NCI-H2171 (cell line): ENCODE data around the gene SNX13.
A peak's percentile ranks its signal among the peaks of the same experiment; 100 is the strongest.

Experiments
- DNase-seq: peaks from one replicate; lab custom pipeline; 2025; lab: John Stamatoyannopoulos, UW

SNX13 gene

GRCh38 chr7:17912536-17913235 lies 27.6 kb downstream of the SNX13 start:
- DNase-seq, result no peak

DNA sequence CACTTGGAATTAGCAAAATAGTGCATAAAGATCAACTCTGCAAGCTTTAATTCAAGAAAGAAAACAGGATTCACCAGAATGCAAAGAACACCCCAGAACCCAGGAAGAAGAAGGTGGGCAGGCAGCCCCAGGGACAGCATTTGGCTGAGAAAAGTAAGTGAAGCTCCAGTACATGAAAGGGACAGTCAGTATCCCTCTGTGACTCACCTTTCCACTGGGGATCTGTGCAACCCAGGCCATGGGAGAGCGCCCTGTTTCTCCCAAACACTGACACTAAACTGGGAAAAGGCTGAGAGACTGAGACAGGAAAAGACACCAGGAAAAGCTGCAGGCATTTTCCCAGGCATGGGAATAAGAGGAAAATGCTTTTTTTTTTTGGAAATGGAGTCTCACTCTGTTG lies 28.2 kb downstream of the SNX13 start:
- DNase-seq, result no peak

GRCh38 chr7:17910377-17910776 lies 29.9 kb downstream of the SNX13 start:
- DNase-seq, result no peak

GRCh38 chr7:17909310-17909709 lies 31.0 kb downstream of the SNX13 start:
- peak; percentile 24 for DNase-seq

DNA sequence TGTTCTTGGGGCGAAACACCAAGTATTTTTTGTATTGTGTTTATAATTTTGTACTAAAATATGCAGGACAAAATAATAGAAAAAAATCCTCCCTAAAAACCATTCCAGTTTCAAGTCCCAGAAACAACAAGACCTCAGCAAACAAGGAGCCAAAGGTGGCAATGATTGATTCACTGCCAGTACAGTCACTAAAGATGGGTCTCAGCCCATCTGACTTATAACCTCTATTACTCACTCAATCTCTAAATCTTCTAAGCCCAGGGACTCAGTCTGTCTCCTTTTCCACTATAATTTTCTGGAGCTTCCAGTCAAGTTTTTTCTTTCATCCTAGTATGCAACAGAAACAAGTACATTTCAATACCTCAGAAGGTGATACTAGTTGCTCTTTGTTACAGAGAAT lies 33.3 kb downstream of the SNX13 start:
- no peak for DNase-seq

- DNase-seq, result no peak
Measured at GRCh38 chr7:17903337-17903736, 37.0 kb downstream of the SNX13 start.

DNA sequence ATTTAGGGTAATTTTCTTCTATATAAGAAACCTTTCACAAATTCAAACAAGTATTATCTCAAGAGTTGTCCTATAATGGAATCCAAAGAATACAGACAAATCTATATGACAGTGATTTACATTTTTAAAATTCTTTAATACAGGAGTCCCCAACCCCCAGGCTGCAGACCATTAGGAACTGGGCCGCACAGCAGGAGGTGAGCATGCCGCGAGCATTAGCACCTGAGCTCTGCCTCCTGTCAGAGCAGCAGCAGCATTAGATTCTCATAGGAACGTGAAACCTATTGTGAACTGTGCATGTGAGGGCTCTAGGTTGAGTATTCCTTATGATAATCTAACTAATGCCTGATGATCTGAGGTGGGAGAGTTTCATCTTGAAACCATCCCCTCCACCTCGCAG lies 37.7 kb downstream of the SNX13 start:
- DNase-seq, result no peak

DNA sequence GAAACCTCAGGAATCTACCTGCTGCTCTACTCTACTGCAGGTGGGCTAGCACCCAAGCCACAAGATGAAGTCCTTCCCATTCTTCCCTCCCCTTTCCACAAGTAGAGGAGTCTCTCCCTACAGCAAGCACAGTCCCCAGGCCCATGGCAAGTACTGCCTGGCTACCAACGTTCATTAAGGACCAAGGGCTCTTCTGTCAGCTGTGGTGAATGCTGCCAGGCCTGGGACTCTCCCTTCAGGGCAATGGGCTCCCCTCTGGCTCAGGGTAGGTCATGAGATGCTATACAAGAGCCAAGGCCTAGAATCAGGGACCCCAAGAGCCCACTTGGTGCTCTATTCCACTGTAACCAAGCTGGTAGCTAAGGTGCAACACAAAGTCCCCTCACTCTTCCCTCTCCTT lies 39.8 kb downstream of the SNX13 start:
- no peak for DNase-seq

GRCh38 chr7:17898111-17898510 lies 42.2 kb downstream of the SNX13 start:
- no peak for DNase-seq

GRCh38 chr7:17887286-17887685 lies 53.0 kb downstream of the SNX13 start:
- DNase-seq, result no peak

GRCh38 chr7:17882685-17883084 lies 57.6 kb downstream of the SNX13 start:
- no peak for DNase-seq

GRCh38 chr7:17879075-17879661 lies 61.1 kb downstream of the SNX13 start:
- no peak for DNase-seq

DNA sequence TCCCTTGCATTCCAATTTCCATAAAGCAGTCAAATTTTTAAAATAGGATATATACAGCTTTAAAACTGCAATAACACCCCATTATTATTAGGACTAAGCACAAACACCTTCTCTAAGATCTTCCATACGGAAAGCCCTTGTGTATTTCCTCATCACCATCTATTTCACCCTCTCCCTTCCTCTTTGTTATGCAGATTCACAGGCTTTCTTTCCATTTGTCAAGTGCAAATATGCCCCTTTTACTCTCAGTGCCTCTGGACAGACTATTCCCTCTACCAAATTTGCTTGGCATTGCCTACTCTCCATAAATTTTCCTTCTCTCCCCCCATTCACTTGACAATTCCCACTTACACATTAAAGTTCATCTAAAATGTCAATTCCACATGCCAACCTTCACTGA lies 61.7 kb downstream of the SNX13 start:
- no peak for DNase-seq

DNA sequence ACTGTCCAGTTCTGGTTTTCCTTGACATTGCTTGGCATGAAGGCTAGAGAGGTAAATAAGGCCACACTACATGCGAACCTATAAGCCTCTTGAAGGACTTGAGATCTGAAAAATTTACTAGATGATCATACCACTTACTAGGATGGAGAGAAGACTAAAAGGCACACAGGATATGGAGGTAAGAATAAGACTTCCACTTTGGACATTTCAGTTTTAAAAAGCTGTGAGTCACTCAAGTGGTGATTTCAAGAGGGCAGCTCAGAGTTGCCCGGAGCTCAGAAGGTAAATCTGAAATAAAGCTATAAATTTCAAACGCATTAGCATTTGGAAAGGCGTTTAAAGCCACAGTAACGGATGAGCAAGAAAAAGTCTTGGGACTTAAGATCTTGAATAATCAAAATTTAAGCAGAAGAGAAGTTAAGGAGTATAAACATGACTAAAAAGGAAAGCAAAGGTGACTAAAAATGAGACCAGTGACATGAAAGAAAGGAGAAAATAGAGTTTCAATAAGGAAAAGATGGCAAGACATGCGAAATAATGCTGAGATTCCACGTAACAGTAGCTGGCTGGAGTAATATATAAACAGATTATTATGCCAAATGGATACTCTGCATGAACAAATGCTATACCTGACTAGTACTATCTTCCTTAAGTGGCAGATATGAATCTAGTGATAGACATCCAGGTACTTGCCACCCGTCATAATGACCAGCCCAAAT lies 68.3 kb downstream of the SNX13 start:
- no peak for DNase-seq

- DNase-seq, result no peak
Measured at GRCh38 chr7:17870406-17870805, 69.9 kb downstream of the SNX13 start.

DNA sequence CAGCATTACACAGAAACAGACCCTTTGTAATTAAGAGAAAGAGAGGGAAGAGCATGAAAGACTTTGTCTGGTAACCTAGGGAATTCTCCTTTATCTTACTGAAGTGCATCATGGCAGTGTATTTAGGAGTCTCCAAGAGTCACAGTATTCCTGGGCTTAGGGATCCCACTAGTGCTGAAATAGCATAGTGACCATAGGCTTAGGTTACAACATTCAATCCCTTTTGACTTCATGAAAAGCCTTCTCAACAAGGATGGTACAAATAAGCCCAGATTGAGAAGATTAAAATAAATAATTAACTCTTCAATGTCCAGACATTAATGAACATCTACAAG lies 76.5 kb downstream of the SNX13 start:
- no peak for DNase-seq

GRCh38 chr7:17863095-17863808 lies 77.0 kb downstream of the SNX13 start:
- DNase-seq, result no peak

- DNase-seq, result no peak
Measured at GRCh38 chr7:17856251-17856650, 84.0 kb downstream of the SNX13 start.

DNA sequence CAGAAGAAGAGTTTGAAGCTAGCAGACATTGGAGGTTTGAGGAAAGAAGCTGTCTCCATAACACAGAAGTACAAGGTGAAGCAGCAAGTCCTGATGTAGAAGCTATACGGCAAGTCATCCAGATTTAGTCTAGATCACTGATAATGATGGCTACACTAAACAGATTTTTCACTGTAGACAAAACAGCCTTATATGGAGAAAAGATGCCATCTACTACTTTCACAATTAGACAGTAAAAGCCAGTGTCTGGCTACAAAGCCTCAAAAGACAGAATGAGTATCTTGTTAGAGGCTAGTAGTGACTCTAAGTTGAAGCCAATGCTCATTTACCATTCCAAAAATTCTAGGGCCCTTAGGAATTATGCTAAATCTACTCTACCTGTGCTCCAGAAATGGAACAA lies 85.1 kb downstream of the SNX13 start:
- no peak for DNase-seq

DNA sequence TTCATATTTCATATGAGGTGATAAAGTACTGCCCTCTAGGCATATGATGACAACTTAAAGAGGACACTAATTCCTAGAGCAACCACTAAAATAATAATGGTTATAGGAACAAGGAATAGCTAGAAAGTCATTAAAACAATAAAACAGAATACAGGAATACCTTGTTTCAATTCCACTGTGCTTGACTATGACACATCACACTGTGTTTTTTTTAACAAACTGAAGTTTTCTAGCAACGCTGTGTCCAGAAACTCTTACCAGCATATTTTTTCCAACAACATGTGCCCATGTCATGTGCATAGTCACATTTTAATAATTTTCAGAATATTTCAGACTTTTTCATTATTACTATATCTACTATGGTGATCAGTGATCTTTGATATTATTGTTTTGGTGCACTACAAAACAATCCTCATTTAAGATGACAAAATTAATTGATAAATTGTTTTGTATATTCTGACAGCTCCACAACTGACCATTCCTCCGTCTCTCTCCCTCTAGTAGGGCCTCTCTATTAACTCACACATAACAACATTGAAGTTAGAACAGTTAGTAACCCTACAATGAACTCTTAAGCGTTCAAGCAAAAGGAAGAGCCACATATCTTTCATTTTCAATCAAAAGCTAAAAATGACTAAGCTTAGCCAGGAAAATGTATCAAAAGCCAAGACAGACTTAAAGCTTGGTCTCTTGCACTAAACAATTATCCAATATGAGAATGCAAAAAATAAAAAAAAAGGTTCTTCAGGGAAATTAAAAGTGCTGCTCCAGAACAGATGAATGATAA lies 85.8 kb downstream of the SNX13 start:
- DNase-seq, result no peak

DNA sequence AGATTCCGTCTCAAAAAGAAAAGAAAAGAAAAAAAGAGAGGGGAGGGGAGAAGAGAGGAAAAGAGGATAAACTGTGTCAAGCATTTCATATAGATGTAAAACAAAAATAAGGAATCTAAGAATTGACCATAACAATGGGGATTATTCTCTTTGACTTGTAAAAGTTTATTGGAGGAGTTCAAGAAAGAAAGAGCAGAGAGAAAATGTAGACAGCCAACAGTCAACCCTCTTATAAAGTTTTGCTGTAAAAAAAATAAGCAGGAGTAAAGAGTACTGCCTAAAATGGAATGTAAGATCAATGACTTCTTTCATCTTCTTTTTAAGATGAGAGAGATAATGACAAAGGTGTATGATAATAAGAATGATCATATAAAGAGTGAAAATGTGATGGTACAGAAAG lies 87.9 kb downstream of the SNX13 start:
- no peak for DNase-seq

DNA sequence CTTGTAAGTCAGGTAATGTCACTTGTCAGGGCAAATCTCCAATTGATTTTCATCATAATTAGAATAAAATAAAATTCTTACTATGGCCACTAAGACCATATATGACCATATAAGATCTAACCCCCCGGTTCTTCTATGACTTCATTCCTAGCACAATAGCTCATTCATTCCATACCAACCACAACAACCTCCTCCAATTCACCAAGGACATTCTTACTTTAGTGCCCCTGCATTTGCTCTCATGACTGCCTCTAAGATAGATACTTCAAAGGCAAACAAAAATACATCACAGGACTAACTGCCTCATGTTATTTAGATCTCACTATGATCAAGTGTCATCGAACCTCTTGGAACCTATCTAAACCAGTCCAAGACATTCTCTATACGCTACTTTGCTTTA lies 90.8 kb downstream of the SNX13 start:
- no peak for DNase-seq
